Muscle layer of duodenum (tissue), 2 donors: ENCODE results near the gene PIK3AP1.

Source experiments
- H3K27ac ChIP-seq: one replicate; pipeline ENCODE4 v1.7.0; 2013; ENCODE audit warnings: mild to moderate bottlenecking, low read length
- H3K27me3 ChIP-seq: one replicate; pipeline ENCODE4 v1.7.0; 2013; ENCODE audit warnings: low read depth, mild to moderate bottlenecking, control low read depth, low read length
- H3K36me3 ChIP-seq, 2 donors: one replicate each; pipeline ENCODE4 v1.7.0; 2013; ENCODE audit warnings: low read length in 2 of 2, control low read depth in 1 of 2, mild to moderate bottlenecking in 1 of 2; ENCODE audit not compliant: insufficient read depth in 2 of 2, control insufficient read depth in 1 of 2
- H3K4me1 ChIP-seq, 2 donors: one replicate each; pipeline ENCODE4 v1.7.0; 2013; ENCODE audit warnings: low read length in 2 of 2, mild to moderate bottlenecking in 2 of 2, control low read depth in 1 of 2, moderate library complexity in 1 of 2; ENCODE audit not compliant: insufficient read depth in 2 of 2, control insufficient read depth in 1 of 2
- H3K4me3 ChIP-seq, 2 donors: one replicate each; pipeline ENCODE4 v1.7.0; 2013; ENCODE audit warnings: low read length in 2 of 2, low read depth in 1 of 2, mild to moderate bottlenecking in 1 of 2
- H3K9me3 ChIP-seq, 2 donors: one replicate each; pipeline ENCODE4 v1.7.0; 2013; ENCODE audit warnings: low read length in 2 of 2, control low read depth in 1 of 2, mild to moderate bottlenecking in 1 of 2; ENCODE audit not compliant: control insufficient read depth in 1 of 2
- donor health status: healthy.

PIK3AP1 gene

GRCh38 chr10:96693431-96693830, 26.9 kb downstream of the PIK3AP1 start:
- H3K36me3 ChIP-seq, result no peaks in the 10 kb centered on the region
- no peaks in the 10 kb centered on the region for H3K9me3 ChIP-seq
- H3K4me3 ChIP-seq, result no peak overlapping the region
- no peaks in the 10 kb centered on the region for H3K27me3 ChIP-seq
- no peaks in the 10 kb centered on the region for H3K4me1 ChIP-seq
- no peak overlapping the region for H3K27ac ChIP-seq

- Histone ChIP-seq H3K9me3 (no peaks in the 10 kb centered on the region), H3K4me1 (no peaks in the 10 kb centered on the region), H3K27me3 (no peaks in the 10 kb centered on the region), H3K36me3 (no peaks in the 10 kb centered on the region), H3K27ac (no peak overlapping the region), H3K4me3 (no peak overlapping the region)
Measured at GRCh38 chr10:96692427-96692826, 27.9 kb downstream of the PIK3AP1 start.

- no peak overlapping the region for H3K4me3 ChIP-seq
- no peaks in the 10 kb centered on the region for H3K4me1 ChIP-seq
- no peaks in the 10 kb centered on the region for H3K27me3 ChIP-seq
- no peaks in the 10 kb centered on the region for H3K36me3 ChIP-seq
- no peaks in the 10 kb centered on the region for H3K9me3 ChIP-seq
- H3K27ac ChIP-seq, result no peak overlapping the region
Measured at GRCh38 chr10:96691761-96692160, 28.6 kb downstream of the PIK3AP1 start.

GRCh38 chr10:96690755-96691730, 29.3 kb downstream of the PIK3AP1 start:
- H3K4me3 ChIP-seq, result no peak overlapping the region
- H3K27ac ChIP-seq, result no peak overlapping the region
- H3K4me1 ChIP-seq, result no peaks in the 10 kb centered on the region
- H3K27me3 ChIP-seq, result no peaks in the 10 kb centered on the region
- H3K36me3 ChIP-seq, result no peaks in the 10 kb centered on the region
- no peaks in the 10 kb centered on the region for H3K9me3 ChIP-seq

- no peak overlapping the region for H3K27ac ChIP-seq
- H3K4me3 ChIP-seq, result no peak overlapping the region
- no peaks in the 10 kb centered on the region for H3K27me3 ChIP-seq
- H3K36me3 ChIP-seq, result no peaks in the 10 kb centered on the region
- no peaks in the 10 kb centered on the region for H3K9me3 ChIP-seq
- H3K4me1 ChIP-seq, result no peaks in the 10 kb centered on the region
Measured at GRCh38 chr10:96688789-96689188, 31.5 kb downstream of the PIK3AP1 start.

- Histone ChIP-seq H3K27me3 (no peaks in the 10 kb centered on the region), H3K9me3 (no peaks in the 10 kb centered on the region), H3K4me3 (no peak overlapping the region), H3K36me3 (no peaks in the 10 kb centered on the region), H3K4me1 (no peaks in the 10 kb centered on the region), H3K27ac (no peak overlapping the region)
Measured at GRCh38 chr10:96687317-96688012, 32.8 kb downstream of the PIK3AP1 start.

- H3K4me1 ChIP-seq, result no peaks in the 10 kb centered on the region
- H3K27me3 ChIP-seq, result no peaks in the 10 kb centered on the region
- no peak overlapping the region for H3K27ac ChIP-seq
- H3K36me3 ChIP-seq, result no peaks in the 10 kb centered on the region
- H3K4me3 ChIP-seq, result no peak overlapping the region
- no peaks in the 10 kb centered on the region for H3K9me3 ChIP-seq
Measured at GRCh38 chr10:96686514-96686913, 33.8 kb downstream of the PIK3AP1 start.

GRCh38 chr10:96685306-96685705, 35.0 kb downstream of the PIK3AP1 start:
- Histone ChIP-seq H3K36me3 (no peaks in the 10 kb centered on the region), H3K27me3 (no peaks in the 10 kb centered on the region), H3K9me3 (no peaks in the 10 kb centered on the region), H3K4me3 (no peak overlapping the region), H3K4me1 (no peaks in the 10 kb centered on the region), H3K27ac (no peak overlapping the region)

- no peaks in the 10 kb centered on the region for H3K36me3 ChIP-seq
- no peaks in the 10 kb centered on the region for H3K4me1 ChIP-seq
- no peaks in the 10 kb centered on the region for H3K9me3 ChIP-seq
- no peak overlapping the region for H3K4me3 ChIP-seq
- H3K27me3 ChIP-seq, result no peaks in the 10 kb centered on the region
- no peak overlapping the region for H3K27ac ChIP-seq
Measured at GRCh38 chr10:96684826-96685225, 35.5 kb downstream of the PIK3AP1 start.

- H3K4me1 ChIP-seq, result no peaks in the 10 kb centered on the region
- H3K36me3 ChIP-seq, result no peaks in the 10 kb centered on the region
- H3K9me3 ChIP-seq, result no peaks in the 10 kb centered on the region
- no peak overlapping the region for H3K27ac ChIP-seq
- no peaks in the 10 kb centered on the region for H3K27me3 ChIP-seq
- H3K4me3 ChIP-seq, result no peak overlapping the region
Measured at GRCh38 chr10:96683710-96684109, 36.6 kb downstream of the PIK3AP1 start.

GRCh38 chr10:96683065-96683464, 37.2 kb downstream of the PIK3AP1 start:
- Histone ChIP-seq H3K4me3 (no peak overlapping the region), H3K4me1 (no peaks in the 10 kb centered on the region), H3K9me3 (no peaks in the 10 kb centered on the region), H3K36me3 (no peaks in the 10 kb centered on the region), H3K27ac (no peak overlapping the region), H3K27me3 (no peaks in the 10 kb centered on the region)
